ENCODE results near the gene SCN4A. TPM values are rescaled to one million over a fixed set of nuclear protein-coding genes. Genes with fewer than 3 reads are reported as not detected.
"Not testable (repeated sequence)": the region's sequence is repeated elsewhere in the genome, so short reads cannot be mapped to it uniquely, and the experiment has no call there.

SCN4A gene
- total and polyA plus RNA-seq, 8 donors: 0.04 to 1.7 (median 0.29) TPM

DNA sequence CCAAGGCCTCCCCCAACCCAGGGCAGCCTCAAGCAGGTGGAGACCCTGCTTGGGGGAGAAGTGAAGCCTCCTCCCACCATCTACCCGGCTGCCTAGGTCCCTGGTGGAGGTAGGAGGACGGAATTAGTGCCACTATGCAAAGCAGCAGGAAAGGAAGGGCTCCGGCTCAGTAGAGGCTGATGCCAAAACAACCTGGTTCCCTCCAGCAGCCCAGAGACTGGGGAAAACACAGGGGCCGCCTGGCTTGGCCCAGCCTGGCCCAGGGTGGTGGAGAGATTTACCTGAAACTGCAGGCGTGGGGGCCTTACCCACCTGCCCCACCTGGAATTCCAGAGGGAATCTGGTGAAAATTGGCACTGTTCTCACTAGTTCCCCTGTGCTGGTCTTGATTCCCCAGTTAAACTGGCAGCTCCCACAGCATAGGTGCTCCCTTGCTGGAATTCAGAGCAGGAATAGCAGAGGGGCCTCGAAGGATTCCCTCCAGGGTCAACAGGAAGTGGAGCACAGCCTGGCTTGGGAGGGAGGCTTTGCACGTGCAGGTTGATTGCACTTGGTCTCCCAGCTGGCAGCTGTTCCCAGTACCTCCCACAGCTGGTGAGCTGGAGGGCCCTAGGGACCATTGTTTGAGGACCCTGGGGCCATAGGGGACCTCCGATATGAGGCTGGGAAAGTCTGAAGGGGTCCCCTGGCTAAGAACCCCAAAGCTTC is 45.1 kb downstream of the SCN4A start:
- intact Hi-C loops (cut with DNase I): no loop called here
- Histone ChIP-seq H3K27ac (no peak overlapping the region), H3K27me3 (no peaks in the 10 kb centered on the region), H3K36me3 (no peaks in the 10 kb centered on the region), H3K4me3 (no peak overlapping the region), H3K4me1 (no peaks in the 10 kb centered on the region), H3K9me3 (no peaks in the 10 kb centered on the region)
- 61 to 69% methylated on average over 8 of the region's 8 CpGs for WGBS, 2 donors
- ATAC-seq: no peak
- TF ChIP-seq, protein P1, sequence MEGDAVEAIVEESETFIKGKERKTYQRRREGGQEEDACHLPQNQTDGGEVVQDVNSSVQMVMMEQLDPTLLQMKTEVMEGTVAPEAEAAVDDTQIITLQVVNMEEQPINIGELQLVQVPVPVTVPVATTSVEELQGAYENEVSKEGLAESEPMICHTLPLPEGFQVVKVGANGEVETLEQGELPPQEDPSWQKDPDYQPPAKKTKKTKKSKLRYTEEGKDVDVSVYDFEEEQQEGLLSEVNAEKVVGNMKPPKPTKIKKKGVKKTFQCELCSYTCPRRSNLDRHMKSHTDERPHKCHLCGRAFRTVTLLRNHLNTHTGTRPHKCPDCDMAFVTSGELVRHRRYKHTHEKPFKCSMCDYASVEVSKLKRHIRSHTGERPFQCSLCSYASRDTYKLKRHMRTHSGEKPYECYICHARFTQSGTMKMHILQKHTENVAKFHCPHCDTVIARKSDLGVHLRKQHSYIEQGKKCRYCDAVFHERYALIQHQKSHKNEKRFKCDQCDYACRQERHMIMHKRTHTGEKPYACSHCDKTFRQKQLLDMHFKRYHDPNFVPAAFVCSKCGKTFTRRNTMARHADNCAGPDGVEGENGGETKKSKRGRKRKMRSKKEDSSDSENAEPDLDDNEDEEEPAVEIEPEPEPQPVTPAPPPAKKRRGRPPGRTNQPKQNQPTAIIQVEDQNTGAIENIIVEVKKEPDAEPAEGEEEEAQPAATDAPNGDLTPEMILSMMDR (IDR thresholded peaks at IDR 0.05): no peak
- peak in 2 of 6 donors; percentile 5 to 23 for DNase-seq
- no peak for FAIRE-seq

DNA sequence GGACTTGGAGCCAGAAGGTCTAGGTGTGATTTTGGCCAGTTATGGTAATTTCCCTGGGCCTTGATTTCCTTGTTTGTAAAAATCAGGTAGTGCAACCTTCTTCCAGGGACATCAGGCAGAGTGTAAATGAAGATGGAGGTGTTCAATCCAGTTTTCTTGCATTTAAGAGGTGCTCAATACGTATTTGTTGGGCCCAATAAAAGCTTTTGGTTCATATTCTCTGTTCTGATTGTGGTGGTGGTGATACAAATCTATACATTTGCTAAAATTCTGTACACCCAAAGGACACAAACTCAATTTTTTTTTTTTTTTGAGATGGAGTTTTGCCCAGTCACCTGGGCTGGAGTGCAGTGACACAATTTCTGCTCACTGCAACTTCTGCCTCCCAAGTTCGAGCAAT is 46.6 kb downstream of the SCN4A start:
- intact Hi-C loops (cut with DNase I): no loop called here
- no peak for FAIRE-seq
- Histone ChIP-seq H3K27ac (no peak overlapping the region), H3K4me1 (no peaks in the 10 kb centered on the region), H3K9me3 (no peaks in the 10 kb centered on the region), H3K4me3 (no peak overlapping the region), H3K36me3 (no peaks in the 10 kb centered on the region), H3K27me3 (no peaks in the 10 kb centered on the region)
- TF ChIP-seq, protein P1 (IDR thresholded peaks at IDR 0.05): no peak
- no peak for ATAC-seq
- no peak for DNase-seq
- 93 to 94% methylated on average over 2 of the region's 2 CpGs for WGBS, 2 donors

DNA sequence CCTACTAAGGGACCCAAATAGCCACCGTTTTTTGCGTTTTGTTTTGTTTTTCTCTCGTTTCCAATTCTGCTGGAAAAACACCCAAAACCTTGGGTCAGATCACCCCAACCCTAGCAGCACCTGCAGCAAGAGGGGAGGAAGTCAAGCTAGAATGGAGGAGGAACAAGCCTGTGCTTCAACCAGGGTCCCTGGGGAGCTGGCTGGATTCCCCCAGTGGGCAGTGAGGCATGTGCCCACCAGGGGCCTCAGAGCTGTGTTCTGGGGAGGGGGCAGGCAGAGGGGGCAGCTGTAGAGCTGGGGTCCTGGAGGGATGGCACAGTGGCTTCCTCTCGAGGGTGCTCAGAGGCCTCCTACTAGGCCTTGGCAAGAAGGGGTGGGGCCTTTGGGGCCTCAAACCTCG is 47.1 kb downstream of the SCN4A start:
- intact Hi-C loops (cut with DNase I): no loop called here
- peak in 1 of 6 donors; percentile 24 for DNase-seq
- no peak for FAIRE-seq

DNA sequence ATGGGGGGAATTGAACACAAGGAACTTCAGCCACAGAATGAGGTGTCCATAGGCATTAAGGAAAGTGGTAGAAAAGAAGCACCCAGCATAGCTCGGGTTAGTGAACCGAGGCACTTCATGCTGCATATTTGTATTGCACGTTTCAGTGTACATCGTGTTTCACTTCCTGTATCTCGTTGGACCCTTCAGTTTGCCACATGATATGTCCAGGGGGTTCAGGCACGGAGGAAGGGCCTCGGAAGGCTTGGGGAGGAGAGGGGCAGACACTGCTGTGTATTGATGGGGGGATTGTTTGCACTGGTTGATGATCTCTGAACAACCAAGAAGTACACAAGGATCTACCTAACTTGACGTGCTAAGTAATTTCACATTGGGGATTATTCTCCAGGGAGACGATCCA is 50.3 kb downstream of the SCN4A start:
- H3K4me3 ChIP-seq; H3K9me3 ChIP-seq; H3K4me1 ChIP-seq; H3K27ac ChIP-seq; H3K36me3 ChIP-seq; intact Hi-C loops (cut with DNase I); H3K27me3 ChIP-seq; FAIRE-seq; ATAC-seq: not testable (repeated sequence)
- WGBS, 2 donors: 62 to 64% methylated on average over 9 of the region's 9 CpGs
- peak in 1 of 6 donors; percentile 7 for DNase-seq

More for the DNA sequence above, 47.1 kb downstream of the SCN4A start:
- Histone ChIP-seq H3K4me3 (no peak overlapping the region), H3K4me1 (no peaks in the 10 kb centered on the region), H3K27ac (no peak overlapping the region), H3K9me3 (no peaks in the 10 kb centered on the region), H3K27me3 (no peaks in the 10 kb centered on the region), H3K36me3 (no peaks in the 10 kb centered on the region)
- TF ChIP-seq, protein P1 (IDR thresholded peaks at IDR 0.05): no peak
- ATAC-seq: no peak
- WGBS, 2 donors: 70 to 75% methylated on average over 5 of the region's 5 CpGs

DNA sequence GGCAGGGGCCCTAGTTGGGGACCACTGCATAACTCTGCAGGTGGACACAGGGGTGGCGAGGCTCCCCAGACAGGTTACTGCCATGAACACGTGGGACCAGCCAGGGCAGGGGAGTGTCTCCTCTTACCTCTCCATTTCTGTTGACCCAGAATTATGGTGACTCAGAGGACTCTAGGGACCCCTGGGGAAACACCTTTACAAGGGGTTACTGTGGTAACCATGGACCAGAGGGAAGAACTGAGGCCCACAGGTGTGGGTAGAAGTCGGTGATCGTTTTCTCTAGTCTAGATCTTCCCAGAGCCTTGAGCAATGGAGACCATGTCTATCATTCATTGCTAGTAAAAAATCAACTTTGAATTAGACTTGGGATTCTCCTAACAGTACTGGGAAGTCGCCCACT is 51.9 kb downstream of the SCN4A start:
- FAIRE-seq; H3K4me1 ChIP-seq; H3K27me3 ChIP-seq; H3K4me3 ChIP-seq; H3K9me3 ChIP-seq; H3K36me3 ChIP-seq; intact Hi-C loops (cut with DNase I); H3K27ac ChIP-seq; ATAC-seq: not testable (repeated sequence)
- DNase-seq: peak in 1 of 6 donors; percentile 26
- 68 to 78% methylated on average over 5 of the region's 5 CpGs for WGBS, 2 donors

DNA sequence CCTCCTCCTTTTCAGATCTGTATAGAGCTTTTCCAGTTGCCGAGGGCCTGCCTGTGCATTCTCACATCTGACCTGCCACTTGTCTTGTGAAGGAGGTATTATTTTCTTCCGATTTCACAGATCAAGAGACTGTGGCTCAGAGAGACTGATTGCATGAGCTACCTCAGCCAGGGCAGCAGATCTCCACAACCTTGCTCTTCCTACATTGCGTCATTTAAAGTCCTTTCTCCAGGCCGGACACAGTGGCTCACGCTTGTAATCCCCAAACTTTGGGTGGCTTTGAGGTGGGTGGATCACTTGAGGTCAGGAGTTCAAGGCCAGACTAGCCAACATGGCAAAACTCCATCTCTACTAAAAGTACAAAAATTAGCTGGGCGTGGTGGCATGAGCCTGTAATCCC is 52.7 kb downstream of the SCN4A start:
- H3K27me3 ChIP-seq; H3K4me3 ChIP-seq; H3K27ac ChIP-seq; FAIRE-seq; ATAC-seq; H3K36me3 ChIP-seq; H3K4me1 ChIP-seq; H3K9me3 ChIP-seq; DNase-seq; intact Hi-C loops (cut with DNase I): not testable (repeated sequence)
- 82 to 94% methylated on average over 6 of the region's 6 CpGs for whole genome bisulfite sequencing, 2 donors

All from pancreas (tissue), 10 donors.